GM23338 (cell line): ENCODE measurements around the gene BRI3BP.

Experiments used
- CREB1 ChIP-seq: fragments of 250-450 bp; sonication (Bioruptor Pico); IDR thresholded peaks from 2 replicates; pipeline ENCODE4 v1.5.0; 2020; ENCODE audit warnings: low read depth, mild to moderate bottlenecking, moderate library complexity
- CTCF ChIP-seq, 2 experiments: fragments of 200-600 bp in 1 of 2; sonication (generic) in 1 of 2; conservative IDR thresholded peaks; 2 replicates each; pipeline versions ENCODE4 v1.5.1 to v1.6.1; 2016 to 2017; ENCODE audit warnings: antibody characterized with exemption in 2 of 2, low read depth in 2 of 2, mild to moderate bottlenecking in 2 of 2, moderate library complexity in 1 of 2
- EZH2phosphoT487 ChIP-seq: fragments of 200-600 bp; sonication (generic); IDR thresholded peaks from one replicate; pipeline ENCODE4 v1.8.1; 2018; ENCODE audit warnings: antibody characterized with exemption; ENCODE audit not compliant: unreplicated experiment
- POLR2AphosphoS5 ChIP-seq: IDR thresholded peaks from 2 replicates; pipeline ENCODE4 v1.6.1; 2016; ENCODE audit warnings: antibody characterized with exemption, low read depth
- REST ChIP-seq: IDR thresholded peaks from one replicate; pipeline ENCODE4 v1.6.1; 2018; ENCODE audit warnings: antibody characterized with exemption; ENCODE audit not compliant: unreplicated experiment

- no peak for TF ChIP-seq CTCF (conservative IDR thresholded peaks at IDR 0.05; ENCODE audit: low read depth in 2 of 2)
- TF ChIP-seq EZH2phosphoT487, result no peak
- TF ChIP-seq CREB1 (CRISPR knock-in tag), result no peak
- no peak for TF ChIP-seq POLR2AphosphoS5
- no peak for TF ChIP-seq REST
Measured at GRCh38 chr12:124947013-124947412, 46.4 kb upstream of the BRI3BP start.
